K562 (cell line): ENCODE results near the gene POPDC2. TPM values are rescaled to one million over a fixed set of nuclear protein-coding genes. Genes with fewer than 3 reads are reported as not detected.

ENCODE experiments used
- ATAC-seq: fragments of 200-7000 bp; cut with Tn5 transposase; 3 replicates; pipeline ENCODE4 v1.9.1; 2020; ENCODE audit warnings: moderate library complexity
- BruUV-seq: library from RNA; stranded (reverse); fragments of 400-500 nt; replicated peaks from 2 replicates; lab custom pipeline; 2021; lab: Mats Ljungman, UMichigan
- CTCF ChIA-PET: fragments of 300-600 bp; formaldehyde crosslinking; extraction: SDS; loops from one replicate; lab custom pipeline; 2021; ENCODE audit warnings: low intra/inter-chr PET ratio; lab: Yijun Ruan, JAX
- POLR2A ChIA-PET: fragments of 300-600, 350-650 bp; sonication (Branson Sonifier 250); formaldehyde crosslinking; extraction: SDS; loops from one replicate; lab custom pipeline; 2021; ENCODE audit warnings: antibody characterized with exemption, inconsistent platforms; lab: Yijun Ruan, JAX
- DNase-seq, 4 experiments: peaks; one replicate each; pipeline versions ENCODE4 v3.0.0 to v3.0.0-alpha.2; 2011 to 2018; ENCODE audit warnings: low spot score in 3 of 4, mixed read lengths in 3 of 4; ENCODE audit errors: extremely low read depth in 1 of 4
- FAIRE-seq: peaks from 2 replicates; lab custom pipeline; 2011; peaks lifted over from hg19 to GRCh38; lab: Jason Lieb, UNC
- H2AFZ ChIP-seq: 2 replicates; pipeline ENCODE4 v1.6.0; 2011; ENCODE audit warnings: low read depth, low read length, control low read depth, inconsistent platforms
- H3K27ac ChIP-seq: fragments of 200-600 bp; 3 replicates; pipeline ENCODE4 v1.8.0; 2011; ENCODE audit warnings: low read depth, mild to moderate bottlenecking, control low read depth, inconsistent platforms, low read length, moderate library complexity, mixed read lengths; ENCODE audit errors: extremely low read depth
- H3K27me3 ChIP-seq, 2 experiments: fragments of 300-600 bp in 1 of 2; 2 replicates in 1 of 2; 3 replicates in 1 of 2; pipeline versions ENCODE4 v1.6.0 to v1.8.0; 2011; ENCODE audit warnings: inconsistent platforms in 2 of 2, low read length in 2 of 2, mild to moderate bottlenecking in 1 of 2, mixed read lengths in 1 of 2, moderate library complexity in 1 of 2; ENCODE audit not compliant: control insufficient read depth in 2 of 2, insufficient read depth in 2 of 2
- H3K36me3 ChIP-seq: fragments of 300-600 bp; 3 replicates; pipeline ENCODE4 v1.8.0; 2011; ENCODE audit warnings: mild to moderate bottlenecking, low read length, inconsistent platforms; ENCODE audit not compliant: control insufficient read depth, insufficient read depth
- H3K4me1 ChIP-seq, 2 experiments: fragments of 200-600 bp in 1 of 2; replicated peaks in 1 of 2; 2 replicates in 1 of 2; 3 replicates in 1 of 2; pipeline versions ENCODE4 v1.5.1 to v1.8.0; 2011; ENCODE audit warnings: inconsistent platforms in 2 of 2, low read length in 2 of 2, mild to moderate bottlenecking in 1 of 2, mixed read lengths in 1 of 2, moderate library complexity in 1 of 2; ENCODE audit not compliant: control insufficient read depth in 2 of 2, insufficient read depth in 2 of 2
- H3K4me2 ChIP-seq: 2 replicates; pipeline ENCODE4 v1.6.1; 2011; ENCODE audit warnings: low read length, control low read depth, inconsistent platforms, mixed read lengths; ENCODE audit not compliant: insufficient read depth
- H3K4me3 ChIP-seq: fragments of 200-600 bp; sonication (generic), shearing (Covaris generic); 2 replicates; pipeline ENCODE4 v1.5.1; 2016; ENCODE audit warnings: control low read depth, inconsistent platforms
- H3K79me2 ChIP-seq: fragments of 200-600 bp; 3 replicates; pipeline ENCODE4 v1.8.0; 2011; ENCODE audit warnings: low read length, inconsistent platforms; ENCODE audit not compliant: control insufficient read depth, insufficient read depth
- H3K9ac ChIP-seq, 2 experiments: 2 replicates each; pipeline versions ENCODE4 v1.6.0 to v1.6.1; 2011; ENCODE audit warnings: low read depth in 2 of 2, low read length in 2 of 2, control low read depth in 1 of 2, inconsistent platforms in 1 of 2, mild to moderate bottlenecking in 1 of 2, mixed read lengths in 1 of 2; ENCODE audit not compliant: insufficient read depth in 1 of 2
- H3K9me1 ChIP-seq: one replicate; pipeline ENCODE4 v1.6.0; 2011; ENCODE audit warnings: inconsistent platforms, mild to moderate bottlenecking, low read length, moderate library complexity; ENCODE audit not compliant: control insufficient read depth, insufficient read depth
- H3K9me3 ChIP-seq: replicated peaks from 2 replicates; pipeline ENCODE4 v1.5.1; 2011; ENCODE audit warnings: low read depth, low read length, inconsistent platforms; ENCODE audit not compliant: control insufficient read depth, insufficient read depth
- H4K20me1 ChIP-seq: replicated peaks from 2 replicates; pipeline ENCODE4 v1.6.1; 2011; ENCODE audit warnings: low read length, inconsistent platforms, mixed read lengths; ENCODE audit not compliant: control insufficient read depth, insufficient read depth
- CHCHD3 ChIP-seq: fragments of 250-450 bp; sonication (Bioruptor Pico); IDR thresholded peaks from 2 replicates; pipeline ENCODE4 v2.1.2; 2022; ENCODE audit warnings: mild to moderate bottlenecking
- HNRNPUL1 ChIP-seq: fragments of 200-400 bp; formaldehyde crosslinking; IDR thresholded peaks from 2 replicates; pipeline ENCODE4 v1.6.1; 2017; ENCODE audit warnings: low read length
- KDM2B ChIP-seq: fragments of 250-450 bp; sonication (Bioruptor Pico); IDR thresholded peaks from 2 replicates; pipeline ENCODE4 v1.8.0; 2021; ENCODE audit warnings: mild to moderate bottlenecking, moderate library complexity
- NR3C1 ChIP-seq: sonication (generic); formaldehyde crosslinking; IDR thresholded peaks from 2 replicates; pipeline ENCODE4 v1.8.1; 2022; ENCODE audit warnings: missing genetic modification reagents
- TAF9B ChIP-seq: fragments of 450-650 bp; IDR thresholded peaks from 2 replicates; pipeline ENCODE4 v1.6.1; 2018; ENCODE audit warnings: mild to moderate bottlenecking; ENCODE audit not compliant: partially characterized antibody
- XRCC4 ChIP-seq: IDR thresholded peaks from one replicate; pipeline ENCODE4 v1.6.1; 2011; ENCODE audit not compliant: insufficient read depth, insufficient read length; ENCODE audit errors: extremely low read depth
- ZNF347 ChIP-seq: fragments of 450-650 bp; formaldehyde crosslinking; IDR thresholded peaks from 2 replicates; pipeline ENCODE4 v1.4.0; 2020; ENCODE audit warnings: low read depth, mild to moderate bottlenecking, moderate library complexity
- ZNF511 ChIP-seq: sonication (generic); formaldehyde crosslinking; IDR thresholded peaks from 2 replicates; pipeline ENCODE4 v1.8.0; 2022; ENCODE audit warnings: mild to moderate bottlenecking, missing genetic modification reagents
- WGBS: fragments of 100-300 bp; shearing (Covaris generic); methylation state at CpG from one replicate; pipeline ENCODE4 v1.1.6; 2016; ENCODE audit warnings: low coverage, mixed read lengths; ENCODE audit not compliant: insufficient coverage; ENCODE audit errors: missing lambda C conversion rate; 5-methylcytosine and 5-hydroxymethylcytosine counted together
- in situ Hi-C: fragments of 300-500 bp; cut with MboI; formaldehyde crosslinking; loops from 4 replicates; pipeline ENCODE4 v1.15.0; 2018; ENCODE audit warnings: inconsistent platforms, mixed read lengths
- intact Hi-C: fragments of 100-400 bp; cut with micrococcal nuclease; formaldehyde crosslinking; loops from 2 replicates; pipeline ENCODE4 v1.14.2; 2022
- polyA plus RNA-seq, 8 experiments: library from polyadenylated mRNA; depleted of rRNA in 4 of 8; stranded (reverse) in 5 of 8; unstranded in 3 of 8; fragments of >200 nt; fragmentation: Nextera tagmentation in 2 of 8; fragmentation: Illumina TruSeq in 1 of 8; extraction: Ambion mirVana in 2 of 8; extraction: Trizol in 1 of 8; gene quantifications; 2 replicates each; pipeline versions ENCODE4 v1.2.1 to v1.2.3, GENCODE V29; 2011 to 2014; ENCODE audit warnings: inconsistent platforms in 1 of 8, missing spikeins in 1 of 8
- total RNA-seq, 7 experiments: library from RNA; depleted of rRNA in 6 of 7; stranded (reverse); fragments of >200 nt in 6 of 7; fragmentation: Illumina TruSeq in 2 of 7; extraction: Trizol in 2 of 7; gene quantifications; 2 replicates each; pipeline versions ENCODE4 v1.2.1 to v1.2.3, GENCODE V29; 2011 to 2021; ENCODE audit warnings: low replicate concordance in 1 of 7

The POPDC2 gene
- total and polyA plus RNA-seq, 9 of the 15 experiments (the other 6 are each of a cell fraction or from before 2014, with no cell fraction given): 0.08 to 0.32 (median 0.13) TPM; not detected in 4

DNA sequence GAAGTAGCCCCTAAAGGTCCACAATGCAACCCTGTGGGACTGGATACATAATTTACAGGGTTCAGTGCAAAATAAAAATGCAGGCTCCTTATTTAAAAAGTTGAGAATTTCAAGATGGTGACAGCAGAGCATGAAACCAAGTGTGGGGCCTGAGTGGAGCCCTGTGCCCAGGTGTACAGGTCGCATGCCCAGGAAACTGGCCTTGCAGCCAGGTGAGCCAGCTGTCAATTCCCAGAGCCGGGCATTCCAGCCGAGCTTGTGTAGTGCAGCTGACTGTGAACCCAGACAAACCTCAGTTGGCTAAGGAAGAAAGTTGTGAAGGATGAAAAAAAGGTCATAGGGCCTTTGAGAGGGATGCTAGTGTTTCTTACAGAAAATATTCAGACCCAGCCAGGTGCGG is 27.6 kb downstream of the POPDC2 start:
- no peaks in the 10 kb centered on the region for H3K27me3 ChIP-seq
- DNase-seq (no peak), FAIRE-seq (no peak), ATAC-seq (no peak)
- ChIA-PET POLR2A (no interaction called here), CTCF (no interaction called here)
- in situ Hi-C loops (no loop called here), intact Hi-C loops (no loop called here)
- no peak overlapping the region for H3K9ac ChIP-seq
- BruUV-seq: no TSS peak
- no peak overlapping the region for H3K4me3 ChIP-seq
- TF ChIP-seq CHCHD3 (CRISPR knock-in tag) (no peak), HNRNPUL1 (no peak), TAF9B (no peak), KDM2B (no peak)
- H3K27ac ChIP-seq: no peak overlapping the region
- no peak overlapping the region for H2AFZ ChIP-seq
- H3K79me2 ChIP-seq: no peaks in the 10 kb centered on the region
- no peaks in the 10 kb centered on the region for H3K36me3 ChIP-seq
- no peaks in the 10 kb centered on the region for H3K9me3 ChIP-seq
- H4K20me1 ChIP-seq: no peaks in the 10 kb centered on the region
- peaks cover 3% of the 10 kb centered on the region for H3K9me1 ChIP-seq
- WGBS: 24% methylated on average over 3 of the region's 4 CpGs
- H3K4me1 ChIP-seq: peaks cover 0 to 24% of the 10 kb centered on the region in 2 experiments; a peak in 4 of 5 replicates
- H3K4me2 ChIP-seq: no peak overlapping the region

- BruUV-seq: no TSS peak
- Histone ChIP-seq H3K4me2 (no peak overlapping the region), H3K4me1 (peaks cover 0 to 18% of the 10 kb centered on the region in 2 experiments; a peak in 4 of 5 replicates), H3K9me3 (no peaks in the 10 kb centered on the region), H3K79me2 (no peaks in the 10 kb centered on the region), H3K36me3 (no peaks in the 10 kb centered on the region), H4K20me1 (no peaks in the 10 kb centered on the region), H3K9ac (no peak overlapping the region), H3K27ac (no peak overlapping the region)
- ChIA-PET POLR2A (no interaction called here), CTCF (no interaction called here)
- intact Hi-C loops: no loop called here
- TF ChIP-seq NR3C1 (CRISPR knock-in tag): no peak
- no peak for TF ChIP-seq ZNF347 (CRISPR knock-in tag)
- no peak for TF ChIP-seq ZNF511 (CRISPR knock-in tag)
- no peak for TF ChIP-seq XRCC4
- TF ChIP-seq, all 486 proteins: peak for 0
- WGBS: 60% methylated on average over 3 of the region's 4 CpGs
- Histone ChIP-seq H3K27me3 (no peaks in the 10 kb centered on the region), H3K4me3 (no peak overlapping the region), H3K9me1 (no peaks in the 10 kb centered on the region), H2AFZ (no peak overlapping the region)
- FAIRE-seq (no peak), DNase-seq (no peak), ATAC-seq (no peak)
- in situ Hi-C loops: no loop called here
Measured at GRCh38 chr3:119632216-119632615, 28.2 kb downstream of the POPDC2 start.
